OCI-M2 (cell line): Measurements from ENCODE around the gene MIF.
A peak's percentile ranks its signal among the peaks of the same experiment; 100 is the strongest.
"Not testable (repeated sequence)": the region's sequence is repeated elsewhere in the genome, so short reads cannot be mapped to it uniquely, and the experiment has no call there.

Experiments used
- DNase-seq: peaks from one replicate; lab custom pipeline; 2025; ENCODE audit not compliant: unreplicated experiment; lab: John Stamatoyannopoulos, UW

Gene MIF

GRCh38 chr22:23893945-23894709 is at the start of gene MIF:
TSS of gene MIF (plus strand) at chr22:23894383. CDS start at chr22:23894475, 92 bp downstream.
- peak; percentile 43 for DNase-seq

DNA sequence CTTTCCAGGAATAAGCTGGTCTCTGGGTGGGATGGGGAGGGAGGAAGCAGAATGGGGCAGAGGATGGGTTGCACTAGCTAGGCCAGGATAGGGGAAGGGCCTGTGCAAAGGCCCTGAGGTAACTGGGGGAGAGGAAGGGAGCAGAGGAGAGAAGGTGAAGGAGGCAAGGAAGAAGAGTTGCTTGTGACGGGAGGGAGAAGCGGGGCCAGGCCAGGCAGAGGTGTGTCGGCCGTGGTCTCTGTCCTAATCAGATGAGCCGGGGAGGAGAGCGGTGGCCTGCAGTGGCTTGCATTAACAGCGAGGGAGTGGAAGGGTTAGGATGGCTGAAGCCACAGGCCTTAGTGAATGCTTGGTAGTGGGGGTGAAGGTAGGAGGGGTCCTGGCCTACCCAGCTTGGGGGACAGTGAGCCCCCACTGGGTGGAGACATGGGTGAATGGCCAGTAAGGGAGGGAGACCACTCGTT is 49.4 kb upstream of the MIF start:
- DNase-seq: no peak

DNA sequence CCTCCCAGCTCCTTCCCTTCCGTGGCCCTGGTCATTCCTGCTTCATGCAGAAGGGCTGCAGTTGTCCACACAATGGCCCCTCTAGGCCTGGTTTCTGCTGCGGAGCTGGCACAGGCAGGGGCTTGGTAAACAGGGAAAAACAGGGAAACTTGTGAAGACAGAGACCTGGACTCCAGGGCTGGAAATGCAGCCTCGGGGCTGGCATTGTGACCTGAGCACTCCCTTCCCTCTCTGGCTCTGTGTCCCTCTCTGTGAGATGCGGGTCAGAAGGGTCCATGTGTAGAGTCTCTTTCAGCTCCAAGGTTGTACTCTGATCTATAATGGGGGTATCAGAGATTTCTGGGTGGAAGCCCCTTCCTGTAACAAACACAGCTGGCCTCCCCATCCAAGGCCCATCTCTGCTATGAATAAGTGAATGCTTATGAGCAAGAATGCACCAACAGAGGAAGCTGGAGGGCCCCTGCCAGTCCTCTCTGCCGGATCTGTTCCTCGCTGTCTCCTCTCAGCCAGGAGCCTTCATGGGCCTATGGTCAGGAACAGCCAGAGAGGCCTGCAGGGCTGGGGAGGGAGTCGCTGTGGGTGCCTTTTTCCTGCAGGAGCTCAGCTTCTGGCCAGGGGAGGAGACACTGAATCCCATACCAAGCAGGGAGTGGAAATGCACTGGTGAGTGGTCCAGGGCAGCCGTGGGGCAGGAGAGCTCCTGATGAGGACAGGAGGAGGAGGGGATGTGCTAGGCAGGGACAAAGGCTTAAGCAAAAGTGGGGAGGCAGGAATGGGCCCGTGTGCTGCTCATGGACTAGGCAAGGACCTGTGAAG is 48.7 kb upstream of the MIF start:
- DNase-seq: no peak

- no peak for DNase-seq
Measured at GRCh38 chr22:23846081-23846469, 48.1 kb upstream of the MIF start.

- DNase-seq: no peak
Measured at GRCh38 chr22:23847310-23847920, 46.8 kb upstream of the MIF start.

- no peak for DNase-seq
Measured at GRCh38 chr22:23847991-23848864, 46.0 kb upstream of the MIF start.

GRCh38 chr22:23849009-23850006 is 44.9 kb upstream of the MIF start:
- DNase-seq: no peak

- no peak for DNase-seq
Measured at GRCh38 chr22:23850136-23850611, 44.0 kb upstream of the MIF start.

DNA sequence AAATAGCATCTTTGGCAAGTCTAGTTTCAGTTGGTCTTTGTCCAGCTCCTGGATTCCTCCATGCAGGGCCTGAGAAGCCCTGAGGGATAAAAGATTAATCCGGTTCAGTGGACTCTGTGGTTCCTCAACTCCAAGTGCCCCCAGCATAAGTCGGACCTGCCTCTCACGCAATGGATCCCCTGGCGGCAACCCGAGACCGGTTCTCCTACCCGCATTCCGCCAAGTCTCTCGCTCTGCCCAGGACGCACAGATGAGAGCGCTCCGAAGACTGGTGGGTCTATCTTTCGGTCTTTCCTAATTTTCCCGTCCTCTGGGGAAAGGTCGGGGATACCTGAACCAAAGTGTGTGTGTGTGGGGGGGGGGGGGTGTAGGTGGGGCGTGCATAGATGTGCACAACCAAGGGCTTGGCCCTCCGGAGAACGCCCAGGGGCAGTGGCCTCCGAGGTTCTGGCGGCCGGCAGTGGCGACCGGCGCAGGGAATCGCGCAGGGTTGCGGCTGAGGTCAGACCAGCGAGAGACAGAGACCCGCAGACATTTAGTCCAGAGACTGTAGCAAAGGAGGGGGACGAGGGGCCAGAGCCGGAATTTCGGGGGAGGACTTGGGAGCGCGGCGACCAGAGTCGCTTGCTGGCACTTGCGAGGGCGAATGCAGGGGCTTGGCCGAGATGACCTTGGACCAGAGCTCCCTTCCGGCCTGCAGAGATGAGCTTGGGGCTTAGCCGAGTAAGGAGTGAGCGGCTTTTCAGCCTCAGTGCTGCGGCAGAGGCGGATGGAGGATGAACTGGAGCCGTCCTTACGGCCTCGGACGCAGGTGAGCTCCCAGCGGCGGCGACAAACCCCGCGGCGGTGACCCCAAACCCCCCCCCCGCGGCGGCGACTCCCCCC is 37.2 kb upstream of the MIF start:
- DNase-seq: no peak

GRCh38 chr22:23857606-23858483 is 36.3 kb upstream of the MIF start, which contains the start of gene SLC2A11:
TSS of gene SLC2A11 (plus strand) at chr22:23857875. CDS start at chr22:23858000, 125 bp downstream.
- peak; percentile 86 for DNase-seq

- DNase-seq: no peak
Measured at GRCh38 chr22:23858484-23858815, 35.7 kb upstream of the MIF start.

DNA sequence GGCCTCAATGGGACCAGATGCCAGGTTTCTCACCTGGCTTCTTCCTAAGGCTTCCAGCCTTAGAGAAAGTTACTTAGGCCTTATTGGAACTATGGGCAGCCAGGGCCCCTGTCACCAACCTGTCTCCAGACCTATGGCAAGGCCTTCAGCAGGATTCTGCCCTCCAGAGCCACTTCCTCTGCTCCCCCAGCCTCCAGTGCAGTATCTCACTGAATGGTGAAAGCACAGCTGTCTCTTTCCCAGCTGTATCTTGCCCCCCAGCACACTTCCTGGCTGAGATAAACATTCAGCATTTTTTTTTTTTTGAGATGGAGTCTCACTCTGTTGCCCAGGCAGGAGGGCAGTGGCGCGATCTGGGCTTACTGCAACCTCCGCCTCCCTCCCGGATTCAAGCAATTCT is 35.0 kb upstream of the MIF start:
- DNase-seq: no peak

DNA sequence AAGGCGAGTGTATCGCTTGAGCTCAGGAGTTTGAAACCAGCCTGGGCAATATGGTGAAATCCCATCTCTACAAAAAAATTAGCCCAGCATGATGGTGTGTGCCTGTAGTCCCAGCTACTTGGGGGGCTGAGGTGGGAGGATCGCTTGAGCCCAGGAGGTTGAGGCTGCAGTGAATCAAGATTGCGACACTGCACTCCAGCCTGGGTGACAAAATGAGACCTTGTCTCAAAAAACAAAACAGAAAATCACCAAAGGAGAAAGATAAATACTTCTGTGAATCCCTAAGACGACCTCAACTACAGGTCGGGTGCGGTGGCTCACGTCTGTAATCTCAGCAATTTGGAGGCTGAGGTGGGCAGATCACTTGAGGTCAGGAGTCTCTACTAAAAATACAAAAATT is 34.0 kb upstream of the MIF start:
- not testable (repeated sequence) for DNase-seq

- DNase-seq: no peak
Measured at GRCh38 chr22:23862103-23862502, 32.1 kb upstream of the MIF start.

GRCh38 chr22:23864499-23865154 is 29.6 kb upstream of the MIF start:
- not testable (repeated sequence) for DNase-seq

DNA sequence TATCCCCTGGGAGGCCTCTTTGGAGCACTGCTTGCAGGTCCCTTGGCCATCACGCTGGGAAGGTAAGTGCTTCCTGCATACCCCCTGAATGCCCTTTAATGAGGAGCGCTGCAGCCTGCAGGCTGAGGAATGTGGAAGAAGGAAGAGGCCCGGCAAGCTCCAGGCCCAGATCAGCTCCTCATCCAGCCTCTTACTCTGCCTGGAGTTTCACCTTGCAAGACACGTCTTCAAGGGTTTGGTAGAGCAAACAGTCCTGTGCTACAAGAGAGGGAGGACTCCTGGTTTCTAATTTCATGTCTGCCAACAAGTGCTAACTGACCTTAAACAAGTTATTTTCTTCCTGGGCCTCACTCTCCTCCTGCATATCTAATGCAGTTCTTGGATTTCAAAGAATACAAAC is 25.6 kb upstream of the MIF start:
- no peak for DNase-seq

- no peak for DNase-seq
Measured at GRCh38 chr22:23874871-23875270, 19.3 kb upstream of the MIF start.
